Chondrocyte (in vitro differentiated cells): ENCODE data around the gene TRIM45. TPM values are rescaled to one million over a fixed set of nuclear protein-coding genes. Genes with fewer than 3 reads are reported as not detected.
A peak's percentile ranks its signal among the peaks of the same experiment; 100 is the strongest.
"Not testable (repeated sequence)": the region's sequence is repeated elsewhere in the genome, so short reads cannot be mapped to it uniquely, and the experiment has no call there.

Experiments
- DNase-seq: peaks from one replicate; pipeline ENCODE4 v3.0.0; 2021; ENCODE audit warnings: mixed read lengths, low spot score
- H3K27ac Mint-ChIP-seq: one replicate; pipeline ENCODE4 v1.8.0; 2021; ENCODE audit warnings: mild to moderate bottlenecking, moderate library complexity, mixed read lengths; ENCODE audit not compliant: unreplicated experiment
- H3K27me3 Mint-ChIP-seq: 2 replicates; pipeline ENCODE4 v1.8.0; 2021; ENCODE audit warnings: low read depth, mixed read lengths
- H3K36me3 Mint-ChIP-seq: 2 replicates; pipeline ENCODE4 v1.8.0; 2021; ENCODE audit warnings: low read depth, mixed read lengths
- H3K4me1 Mint-ChIP-seq: 2 replicates; pipeline ENCODE4 v1.8.0; 2021; ENCODE audit warnings: low read depth, mild to moderate bottlenecking, mixed read lengths
- H3K4me3 Mint-ChIP-seq: one replicate; pipeline ENCODE4 v1.8.0; 2021; ENCODE audit warnings: mild to moderate bottlenecking, moderate library complexity, mixed read lengths; ENCODE audit not compliant: unreplicated experiment
- H3K9me3 Mint-ChIP-seq: 2 replicates; pipeline ENCODE4 v1.8.0; 2021; ENCODE audit warnings: low read depth, mixed read lengths
- total RNA-seq: library from RNA; stranded (reverse); gene quantifications from 3 replicates; pipeline ENCODE4 v1.2.1, GENCODE V29; 2021
- TF ChIP-seq, protein P1 (sequence below): fragments of 200-600 bp; sonication (generic); IDR thresholded peaks from 2 replicates; pipeline ENCODE4 v1.5.0; 2021; ENCODE audit warnings: antibody characterized with exemption, mild to moderate bottlenecking, moderate library complexity

The TRIM45 gene
- total RNA-seq, 1 donor from 2014 or later, result 5.3 TPM

DNA sequence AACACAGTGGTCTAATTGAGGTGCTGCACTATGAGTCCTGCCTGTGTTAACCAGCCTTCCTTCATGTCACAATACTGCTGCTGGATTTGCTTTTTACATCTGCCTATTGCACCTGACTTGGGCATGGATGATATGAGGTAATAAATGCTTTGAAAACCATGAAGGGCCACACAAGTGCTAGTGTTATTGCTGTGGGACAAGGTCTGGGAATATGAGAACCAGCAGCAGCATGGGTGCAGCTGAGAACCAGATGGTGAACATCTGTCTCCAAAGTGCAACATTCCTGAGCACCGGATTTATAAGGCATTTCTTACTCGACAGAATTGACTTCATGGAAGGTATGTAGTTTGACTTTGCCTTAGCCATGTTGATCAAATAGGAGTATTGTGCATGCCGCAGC lies 16.6 kb downstream of the TRIM45 start:
- TF ChIP-seq, protein P1, sequence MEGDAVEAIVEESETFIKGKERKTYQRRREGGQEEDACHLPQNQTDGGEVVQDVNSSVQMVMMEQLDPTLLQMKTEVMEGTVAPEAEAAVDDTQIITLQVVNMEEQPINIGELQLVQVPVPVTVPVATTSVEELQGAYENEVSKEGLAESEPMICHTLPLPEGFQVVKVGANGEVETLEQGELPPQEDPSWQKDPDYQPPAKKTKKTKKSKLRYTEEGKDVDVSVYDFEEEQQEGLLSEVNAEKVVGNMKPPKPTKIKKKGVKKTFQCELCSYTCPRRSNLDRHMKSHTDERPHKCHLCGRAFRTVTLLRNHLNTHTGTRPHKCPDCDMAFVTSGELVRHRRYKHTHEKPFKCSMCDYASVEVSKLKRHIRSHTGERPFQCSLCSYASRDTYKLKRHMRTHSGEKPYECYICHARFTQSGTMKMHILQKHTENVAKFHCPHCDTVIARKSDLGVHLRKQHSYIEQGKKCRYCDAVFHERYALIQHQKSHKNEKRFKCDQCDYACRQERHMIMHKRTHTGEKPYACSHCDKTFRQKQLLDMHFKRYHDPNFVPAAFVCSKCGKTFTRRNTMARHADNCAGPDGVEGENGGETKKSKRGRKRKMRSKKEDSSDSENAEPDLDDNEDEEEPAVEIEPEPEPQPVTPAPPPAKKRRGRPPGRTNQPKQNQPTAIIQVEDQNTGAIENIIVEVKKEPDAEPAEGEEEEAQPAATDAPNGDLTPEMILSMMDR, result no peak
- H3K9me3 Mint-ChIP-seq, result no peaks in the 10 kb centered on the region
- H3K27ac Mint-ChIP-seq, result no peak overlapping the region
- no peak for DNase-seq
- H3K4me1 Mint-ChIP-seq, result no peaks in the 10 kb centered on the region
- no peak overlapping the region for H3K4me3 Mint-ChIP-seq
- H3K36me3 Mint-ChIP-seq, result peaks cover 19% of the 10 kb centered on the region
- H3K27me3 Mint-ChIP-seq, result no peaks in the 10 kb centered on the region

DNA sequence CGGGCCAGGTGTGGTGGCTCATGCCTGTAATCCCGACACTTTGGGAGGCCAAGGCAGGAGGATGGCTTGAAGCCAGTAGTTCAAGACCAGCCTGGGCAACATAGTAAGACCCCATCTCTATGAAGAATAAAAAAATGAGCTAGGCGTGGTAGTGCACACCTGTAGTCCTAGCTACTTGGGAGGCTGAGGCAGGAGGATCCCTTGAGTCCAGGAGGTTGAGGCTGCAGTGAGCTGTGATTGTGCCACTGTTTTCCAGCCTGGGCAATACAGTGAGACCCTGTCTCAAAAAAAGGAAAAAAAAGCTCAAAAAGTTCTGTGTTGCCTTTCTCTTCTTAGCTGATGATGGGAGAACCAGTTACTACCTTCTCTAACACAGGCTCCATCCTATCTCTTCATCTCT lies 19.7 kb downstream of the TRIM45 start:
- not testable (repeated sequence) for H3K36me3 Mint-ChIP-seq, H3K9me3 Mint-ChIP-seq, DNase-seq, H3K27ac Mint-ChIP-seq, H3K4me3 Mint-ChIP-seq, H3K27me3 Mint-ChIP-seq
- H3K4me1 Mint-ChIP-seq, result peaks cover 26% of the 10 kb centered on the region

DNA sequence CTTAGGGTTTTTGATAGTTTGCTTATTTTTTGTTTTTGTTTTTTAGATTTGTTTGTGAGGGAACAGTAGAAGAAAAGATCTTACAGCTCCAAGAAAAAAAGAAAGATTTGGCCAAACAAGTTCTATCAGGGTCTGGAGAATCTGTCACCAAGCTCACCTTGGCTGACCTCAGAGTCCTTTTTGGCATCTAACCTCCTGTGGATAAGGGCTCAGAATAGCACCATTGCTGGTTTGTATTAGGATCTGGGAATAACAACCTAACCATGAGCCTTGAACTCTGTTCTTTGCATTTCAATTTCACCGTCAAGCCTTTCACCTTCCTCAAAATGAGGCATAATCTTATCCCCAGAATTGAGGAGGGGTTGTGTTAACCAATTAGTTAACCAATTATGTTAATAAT lies 20.2 kb downstream of the TRIM45 start:
- H3K36me3 Mint-ChIP-seq, result peaks cover 8% of the 10 kb centered on the region
- no peak for DNase-seq
- H3K4me1 Mint-ChIP-seq, result peaks cover 31% of the 10 kb centered on the region
- H3K27ac Mint-ChIP-seq, result no peak overlapping the region
- H3K27me3 Mint-ChIP-seq, result no peaks in the 10 kb centered on the region
- H3K9me3 Mint-ChIP-seq, result no peaks in the 10 kb centered on the region
- TF ChIP-seq, protein P1, result no peak
- H3K4me3 Mint-ChIP-seq, result no peak overlapping the region

DNA sequence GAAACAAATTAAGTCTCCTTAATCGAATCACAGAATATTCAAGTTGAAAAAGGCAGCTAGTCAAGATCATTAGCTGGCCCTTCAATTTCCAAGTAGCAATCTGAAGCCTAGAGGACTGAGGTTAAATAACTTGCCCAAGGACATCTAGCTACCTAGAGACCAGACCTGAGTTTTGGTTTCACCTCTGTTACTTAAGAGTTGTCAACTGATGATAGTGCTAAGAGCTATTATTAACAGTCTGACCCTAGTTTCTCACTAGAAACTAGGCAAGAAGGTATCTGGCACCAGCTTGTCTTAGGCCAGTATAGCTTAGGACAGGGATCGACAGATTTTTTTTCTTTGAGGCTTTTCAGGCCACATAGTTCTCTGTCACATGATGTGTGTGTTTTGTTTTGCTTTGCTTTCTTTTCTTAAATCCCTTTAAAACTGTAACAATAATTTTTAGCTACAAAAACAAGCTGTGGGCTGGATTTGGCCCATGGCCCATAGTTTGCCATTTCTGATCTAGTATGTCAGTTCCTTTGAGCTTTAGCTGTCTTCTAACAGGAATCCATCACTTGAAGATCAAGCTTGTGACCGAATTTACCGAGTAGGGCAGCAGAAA lies 23.2 kb downstream of the TRIM45 start:
- peaks cover 56% of the 10 kb centered on the region for H3K4me1 Mint-ChIP-seq
- no peak for DNase-seq
- H3K27me3 Mint-ChIP-seq, result no peaks in the 10 kb centered on the region
- no peaks in the 10 kb centered on the region for H3K9me3 Mint-ChIP-seq
- TF ChIP-seq, protein P1, result no peak
- H3K27ac Mint-ChIP-seq, result peak overlapping the region; percentile 87
- H3K36me3 Mint-ChIP-seq, result peaks cover 8% of the 10 kb centered on the region
- no peak overlapping the region for H3K4me3 Mint-ChIP-seq

DNA sequence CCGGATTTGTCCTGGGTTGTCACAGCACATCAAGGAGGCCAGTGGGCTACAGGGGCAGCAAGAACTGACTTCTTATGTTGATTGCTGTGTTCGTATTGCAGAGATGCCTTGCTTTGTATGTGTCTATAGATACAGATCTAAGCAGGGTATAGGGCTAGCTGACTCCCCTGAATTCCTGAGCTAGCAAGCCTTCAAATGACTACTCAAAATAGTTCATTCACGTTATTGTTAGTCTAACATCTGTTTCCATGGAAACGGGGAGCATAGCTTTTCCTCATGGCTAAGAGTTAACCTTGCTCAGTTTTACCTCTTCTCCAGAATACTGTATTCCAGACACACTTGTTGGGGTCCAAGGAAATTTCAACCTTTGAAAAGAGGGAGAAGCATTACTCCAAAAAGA lies 24.1 kb downstream of the TRIM45 start:
- DNase-seq, result no peak
- Mint-ChIP-seq H3K27me3 (no peaks in the 10 kb centered on the region), H3K27ac (peak overlapping the region; percentile 87)

More for the DNA sequence above, 24.1 kb downstream of the TRIM45 start:
- Mint-ChIP-seq H3K4me3 (no peak overlapping the region), H3K9me3 (no peaks in the 10 kb centered on the region), H3K4me1 (peaks cover 65% of the 10 kb centered on the region), H3K36me3 (peaks cover 8% of the 10 kb centered on the region)
- TF ChIP-seq, protein P1, result no peak
